Measurements from ENCODE around the gene ADH4.
A peak's percentile ranks its signal among the peaks of the same experiment; 100 is the strongest.
"Not testable (repeated sequence)": the region's sequence is repeated elsewhere in the genome, so short reads cannot be mapped to it uniquely, and the experiment has no call there.

ADH4 gene

DNA sequence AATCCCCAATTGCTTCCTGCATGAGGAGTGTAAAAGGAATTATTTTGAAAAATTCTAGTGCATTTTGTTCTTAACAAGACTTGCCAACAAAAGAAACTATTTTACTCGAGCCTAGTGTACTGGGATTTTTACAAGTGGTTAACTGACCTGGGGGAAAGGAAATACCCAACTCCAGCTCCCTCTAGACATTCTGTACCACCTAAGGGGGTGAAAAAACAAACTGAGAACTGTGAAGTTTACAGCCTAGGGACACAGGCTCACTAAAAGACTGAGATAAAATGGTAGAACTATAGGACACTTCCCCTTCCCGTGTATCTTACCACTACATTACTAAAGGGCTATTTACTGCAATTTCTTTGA, 52.9 kb downstream of the ADH4 start:
- H3K4me3 ChIP-seq (ENCODE audit: low read depth, low read length): peak overlapping the region; percentile 0; the same call in 1 of the 2 replicates

DNA sequence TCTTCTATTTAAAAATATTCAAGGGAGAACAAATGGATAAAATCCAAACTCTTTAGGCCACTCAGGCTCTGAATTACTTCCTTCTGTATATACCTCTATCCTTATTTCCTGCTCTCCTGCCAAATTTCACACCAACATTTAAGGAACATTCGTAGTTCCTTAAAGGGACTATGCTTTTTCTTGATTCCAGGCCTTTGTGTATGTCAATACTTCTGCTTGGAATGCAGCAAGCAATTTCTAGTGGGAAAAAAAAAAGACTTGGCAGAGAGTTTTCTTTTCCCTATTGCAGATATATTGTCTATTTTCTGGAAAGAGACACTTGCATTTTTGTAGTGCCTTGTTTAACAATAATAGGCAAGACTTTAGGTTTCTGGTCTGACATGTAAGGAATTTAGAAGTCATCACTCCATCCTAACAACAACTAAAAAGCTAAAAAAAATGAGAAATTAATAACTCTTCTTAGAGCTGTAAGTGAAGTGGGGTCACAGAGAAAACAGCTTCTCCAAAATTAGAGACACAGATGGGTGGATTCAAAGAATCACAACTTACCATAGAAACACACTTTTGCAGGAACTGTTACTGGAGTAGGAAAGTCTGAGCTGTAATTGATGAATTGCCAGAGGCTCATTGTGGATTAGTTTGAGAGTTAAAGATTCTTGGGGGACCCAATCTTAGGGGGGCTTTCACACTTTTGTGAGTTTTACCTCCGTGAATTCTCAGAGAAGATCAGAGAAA, 53.4 kb downstream of the ADH4 start:
- H3K4me3 ChIP-seq (ENCODE audit: low read depth, low read length): no peak overlapping the region; the same call in 1 of the 2 replicates
- TF ChIP-seq, protein P1, sequence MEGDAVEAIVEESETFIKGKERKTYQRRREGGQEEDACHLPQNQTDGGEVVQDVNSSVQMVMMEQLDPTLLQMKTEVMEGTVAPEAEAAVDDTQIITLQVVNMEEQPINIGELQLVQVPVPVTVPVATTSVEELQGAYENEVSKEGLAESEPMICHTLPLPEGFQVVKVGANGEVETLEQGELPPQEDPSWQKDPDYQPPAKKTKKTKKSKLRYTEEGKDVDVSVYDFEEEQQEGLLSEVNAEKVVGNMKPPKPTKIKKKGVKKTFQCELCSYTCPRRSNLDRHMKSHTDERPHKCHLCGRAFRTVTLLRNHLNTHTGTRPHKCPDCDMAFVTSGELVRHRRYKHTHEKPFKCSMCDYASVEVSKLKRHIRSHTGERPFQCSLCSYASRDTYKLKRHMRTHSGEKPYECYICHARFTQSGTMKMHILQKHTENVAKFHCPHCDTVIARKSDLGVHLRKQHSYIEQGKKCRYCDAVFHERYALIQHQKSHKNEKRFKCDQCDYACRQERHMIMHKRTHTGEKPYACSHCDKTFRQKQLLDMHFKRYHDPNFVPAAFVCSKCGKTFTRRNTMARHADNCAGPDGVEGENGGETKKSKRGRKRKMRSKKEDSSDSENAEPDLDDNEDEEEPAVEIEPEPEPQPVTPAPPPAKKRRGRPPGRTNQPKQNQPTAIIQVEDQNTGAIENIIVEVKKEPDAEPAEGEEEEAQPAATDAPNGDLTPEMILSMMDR (IDR thresholded peaks at IDR 0.05; ENCODE audit: low read depth, low read length): no peak

More for the DNA sequence above, 52.9 kb downstream of the ADH4 start:
- TF ChIP-seq, protein P1 (IDR thresholded peaks at IDR 0.05; ENCODE audit: low read depth, low read length): no peak

DNA sequence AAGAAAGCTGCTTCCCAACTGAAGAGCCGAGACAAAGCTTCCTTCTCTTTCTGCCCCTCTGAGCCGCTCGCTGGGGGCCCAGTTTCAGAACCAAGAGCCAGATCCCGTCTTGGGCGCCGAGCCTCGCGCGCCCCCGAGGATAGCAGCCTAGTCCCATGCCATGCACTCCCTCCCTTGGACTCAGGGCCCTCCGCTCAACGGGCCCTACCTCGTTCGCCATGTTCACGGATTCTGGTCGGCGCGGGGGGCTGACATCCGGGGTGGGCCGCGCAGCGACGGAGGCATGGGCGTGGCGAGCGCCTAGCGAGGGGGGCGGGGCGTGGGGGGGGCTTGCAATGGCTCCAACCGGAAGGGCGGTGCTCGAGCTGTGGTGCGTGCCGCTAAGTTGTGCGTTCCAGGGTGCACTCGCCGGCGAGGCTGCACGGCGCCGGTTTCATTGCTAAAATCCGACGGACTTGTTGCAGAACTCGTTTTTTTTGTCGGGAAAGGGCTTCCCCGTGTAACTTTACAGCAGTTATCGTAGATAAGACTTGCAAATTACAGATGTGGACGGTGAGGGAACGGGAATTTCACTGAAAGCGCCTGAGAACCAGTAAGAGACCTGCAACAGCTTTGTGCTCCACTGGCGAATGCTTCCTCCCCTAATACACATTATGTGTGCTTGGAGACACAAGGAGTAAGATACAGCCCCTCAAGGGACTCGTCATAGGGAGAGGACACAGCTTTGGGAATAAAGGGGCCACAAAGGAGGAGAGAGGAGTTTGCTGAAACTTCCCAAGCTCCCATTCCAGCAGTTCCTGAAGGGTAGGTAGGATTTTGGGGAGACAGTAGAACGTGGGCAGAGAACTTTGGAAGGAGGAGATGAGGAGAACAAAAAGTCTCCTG, 55.4 kb downstream of the ADH4 start, which contains the start of gene ADH5:
TSS of gene ADH5 (minus strand) at position 308 of the 885 bp plus-strand sequence. CDS start at position 220, 88 bp downstream.
- TF ChIP-seq, protein P1 (IDR thresholded peaks at IDR 0.05; ENCODE audit: low read depth, low read length): no peak
- peak within 1 kb of the TSS; percentile 67 for H3K4me3 ChIP-seq (ENCODE audit: low read depth, low read length)

DNA sequence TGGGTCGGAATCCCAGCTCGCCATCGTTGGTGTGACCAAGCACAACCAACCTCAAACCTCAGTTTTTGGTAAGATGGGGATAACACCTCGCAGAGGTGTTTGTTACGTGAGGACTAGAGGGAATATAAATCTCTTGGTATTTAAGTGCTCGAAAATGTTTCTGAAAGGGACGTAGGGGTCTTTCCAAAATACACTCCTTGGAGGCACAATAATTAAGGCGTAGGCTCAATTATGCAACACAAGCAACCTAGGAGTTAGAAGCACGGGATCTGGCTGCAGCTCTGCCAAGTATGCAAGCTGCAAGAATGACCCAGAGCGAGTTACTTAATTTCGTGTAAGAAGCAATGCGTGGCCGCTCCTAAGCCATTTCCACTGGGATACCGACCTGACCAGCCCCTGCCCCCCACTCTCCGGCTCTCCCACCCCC, 56.1 kb downstream of the ADH4 start:
- peak overlapping the region; percentile 67 for H3K4me3 ChIP-seq (ENCODE audit: low read depth, low read length)
- TF ChIP-seq, protein P1 (IDR thresholded peaks at IDR 0.05; ENCODE audit: low read depth, low read length): no peak

DNA sequence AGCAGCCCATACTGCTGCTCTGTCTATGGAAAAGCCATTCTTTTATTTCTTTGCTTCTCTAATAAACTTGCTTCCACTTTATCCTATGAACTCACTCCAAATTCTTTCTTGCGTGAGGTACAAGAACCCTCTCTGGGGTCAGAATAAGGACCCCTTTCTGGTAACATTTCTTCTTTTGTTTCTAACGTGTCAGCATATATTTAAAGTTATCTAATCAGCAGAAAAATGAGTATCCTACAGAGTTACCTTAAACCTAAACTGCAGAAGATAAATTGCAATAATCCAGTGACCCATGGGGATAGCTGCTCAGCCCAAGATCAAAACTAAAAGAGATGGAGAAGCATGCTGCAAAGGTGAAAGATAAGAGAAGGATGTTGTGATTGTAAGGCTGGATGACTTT, 59.5 kb downstream of the ADH4 start:
- TF ChIP-seq, protein P1 (IDR thresholded peaks at IDR 0.05; ENCODE audit: low read depth, low read length): no peak
- no peak overlapping the region for H3K4me3 ChIP-seq (ENCODE audit: low read depth, low read length)

DNA sequence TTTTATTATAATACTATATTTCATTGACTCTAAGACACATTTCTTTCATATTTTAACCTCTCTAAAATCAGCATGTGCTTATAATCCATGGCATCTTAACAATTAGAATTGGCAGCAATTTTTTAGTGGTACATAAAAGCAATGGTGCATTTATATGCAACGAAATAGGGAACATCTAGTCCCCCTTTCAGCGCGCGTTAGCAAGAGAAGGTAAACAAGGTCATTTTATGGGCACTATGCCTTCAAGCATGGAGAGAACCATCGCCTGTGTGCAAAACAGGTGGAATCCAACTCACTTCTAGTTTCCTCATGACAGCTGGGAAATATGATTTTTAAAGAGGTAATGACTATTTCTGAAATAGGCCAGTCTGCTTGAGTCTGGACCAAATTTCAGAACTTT, 61.9 kb downstream of the ADH4 start:
- TF ChIP-seq, protein P1 (IDR thresholded peaks at IDR 0.05; ENCODE audit: low read depth, low read length): no peak
- no peak overlapping the region for H3K4me3 ChIP-seq (ENCODE audit: low read depth, low read length)

DNA sequence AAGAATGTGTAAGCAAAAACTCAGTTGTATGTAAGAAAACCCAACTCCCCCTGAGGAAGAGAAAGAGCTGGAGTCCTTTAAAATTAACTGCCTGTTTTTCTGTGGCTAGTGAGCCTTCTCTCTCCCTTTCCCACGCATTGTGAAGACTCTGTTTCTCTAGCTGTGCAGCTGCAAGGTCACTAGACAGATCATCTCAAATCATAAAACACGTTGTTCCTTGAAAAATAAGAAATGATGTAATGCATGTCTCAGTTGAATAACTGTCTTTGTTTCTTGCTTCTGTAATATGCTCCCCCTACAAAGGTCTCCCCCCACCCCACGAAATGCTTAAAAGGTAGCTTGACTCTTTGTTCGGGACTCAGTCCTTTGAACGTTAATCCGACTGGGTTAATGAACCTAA, 63.2 kb downstream of the ADH4 start:
- H3K4me3 ChIP-seq (ENCODE audit: low read depth, low read length): not testable (repeated sequence)

Measured in WI38 (cell line).